ENCODE results near the gene CARMIL1.

Gene CARMIL1

DNA sequence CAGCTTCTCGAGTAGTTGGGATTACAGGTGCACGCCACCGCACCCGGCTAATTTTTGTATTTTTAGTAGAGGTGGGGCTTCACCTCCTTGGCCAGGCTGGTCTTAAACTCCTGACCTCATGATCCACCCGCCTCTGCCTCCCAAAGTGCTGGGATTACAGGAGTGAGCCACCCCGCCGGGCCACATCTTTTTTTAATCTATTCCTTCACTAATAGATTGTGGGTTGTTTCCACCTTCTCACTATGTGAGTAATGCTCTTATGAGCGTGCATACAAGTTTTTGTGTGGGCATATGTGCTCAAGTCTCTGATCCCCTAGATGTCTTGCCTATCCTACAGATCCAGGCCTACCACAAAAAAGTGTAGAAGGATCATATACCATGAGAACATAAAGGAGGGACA, 30.7 kb downstream of the CARMIL1 start:
- DNase-seq (ENCODE audit: low read depth) = no peak

DNA sequence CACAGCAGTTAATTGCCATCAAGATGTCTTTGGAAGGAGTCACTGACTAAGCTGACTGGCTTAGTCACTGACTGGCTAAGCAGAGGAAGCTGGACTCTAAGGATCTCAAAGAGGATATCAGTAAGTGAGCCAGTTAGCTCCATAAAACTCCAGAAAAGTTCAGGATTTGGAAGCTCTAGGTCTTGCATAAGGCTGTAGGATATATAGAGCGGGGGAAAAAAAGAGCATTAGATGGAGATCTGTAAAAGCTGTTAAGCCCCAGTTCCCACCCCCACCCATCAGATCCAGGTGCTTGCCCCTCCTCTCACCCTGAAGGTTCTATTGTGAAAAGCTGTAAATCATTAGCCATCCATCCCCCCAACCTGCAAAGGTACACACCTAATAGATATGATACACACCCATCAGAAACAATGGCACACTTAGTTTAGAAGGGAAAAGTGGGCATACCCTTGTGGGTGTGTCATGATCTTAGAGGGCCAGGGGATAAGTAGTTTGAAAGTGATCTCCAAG, 32.2 kb downstream of the CARMIL1 start:
- DNase-seq (ENCODE audit: low read depth) = peak; percentile 52

DNA sequence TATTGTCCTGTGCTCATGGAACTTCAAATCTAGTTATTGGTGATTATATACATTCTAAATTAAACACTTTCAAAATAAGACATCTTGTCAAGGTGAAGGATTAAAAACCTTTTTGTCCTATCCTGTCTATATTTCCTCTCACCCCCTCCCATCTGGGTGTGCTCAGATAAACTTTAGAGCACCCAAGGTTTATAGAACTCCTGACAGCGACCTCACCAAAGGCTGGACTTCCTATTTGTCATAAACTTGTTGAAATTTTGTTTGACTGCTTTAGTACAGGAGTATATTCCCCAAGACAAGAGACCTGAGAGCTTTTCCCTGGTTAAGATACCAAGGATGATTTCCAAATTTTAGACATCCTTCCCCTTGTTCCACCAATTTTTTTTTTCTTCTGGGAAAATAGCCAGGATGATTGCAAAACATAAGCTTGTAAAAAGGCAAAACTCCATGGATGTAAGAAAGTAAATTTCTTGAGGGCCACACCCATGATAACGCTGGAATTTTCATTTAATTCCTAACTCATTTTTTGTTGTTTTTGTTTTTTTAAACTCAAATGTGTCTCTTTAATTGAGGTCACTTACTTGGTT, 33.0 kb downstream of the CARMIL1 start:
- DNase-seq (ENCODE audit: low read depth) = peak; percentile 5

DNA sequence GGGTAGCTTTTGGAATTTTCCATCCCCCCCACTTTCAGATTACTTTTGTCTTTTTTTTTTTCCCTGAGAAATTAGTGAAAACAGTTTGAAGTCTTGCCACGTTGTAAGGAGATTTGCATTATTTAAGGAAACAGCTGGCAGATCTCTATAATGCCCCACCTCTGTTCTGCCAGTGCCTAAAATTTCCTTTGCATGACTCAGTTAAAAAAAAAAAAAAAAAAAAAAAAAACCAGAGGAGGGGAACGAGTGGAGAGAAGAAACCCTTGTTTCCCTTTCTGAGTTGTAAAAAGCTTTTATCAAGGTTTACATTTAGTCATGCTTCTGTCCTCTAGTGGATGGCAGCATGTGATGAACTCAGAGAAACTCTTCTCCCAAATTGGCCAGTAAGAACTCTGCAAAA, 33.5 kb downstream of the CARMIL1 start:
- DNase-seq (ENCODE audit: low read depth) = peak; percentile 42

DNA sequence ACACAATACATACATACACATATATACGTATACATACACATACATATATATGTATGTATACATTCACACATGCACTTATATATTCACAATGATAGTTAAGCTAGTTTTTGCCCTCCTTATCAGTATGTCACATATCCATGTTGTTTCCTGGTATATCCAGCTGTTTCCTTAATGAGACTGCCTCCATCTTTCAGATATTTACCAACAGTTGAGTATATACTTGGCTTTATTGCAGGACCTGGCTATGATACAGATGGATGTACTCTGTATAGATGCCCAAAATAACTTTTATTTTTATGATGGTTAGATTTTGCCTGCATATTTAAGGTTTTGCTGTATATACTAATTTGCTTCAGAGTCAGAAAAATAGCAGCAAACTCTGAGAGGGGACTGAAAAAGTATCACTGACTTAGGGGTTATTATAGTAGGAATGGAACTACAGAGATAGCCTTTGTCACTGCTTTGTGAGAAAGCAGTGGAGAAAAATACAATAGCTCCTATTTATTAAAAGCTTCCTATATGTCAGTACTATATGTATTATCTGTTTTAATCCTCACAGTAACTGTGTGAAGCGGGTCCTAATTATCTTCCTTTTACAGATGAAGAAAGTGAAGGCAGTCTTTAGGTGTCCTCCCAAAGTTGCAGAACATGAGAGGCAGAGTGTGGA, 35.5 kb downstream of the CARMIL1 start:
- DNase-seq (ENCODE audit: low read depth) = no peak

DNA sequence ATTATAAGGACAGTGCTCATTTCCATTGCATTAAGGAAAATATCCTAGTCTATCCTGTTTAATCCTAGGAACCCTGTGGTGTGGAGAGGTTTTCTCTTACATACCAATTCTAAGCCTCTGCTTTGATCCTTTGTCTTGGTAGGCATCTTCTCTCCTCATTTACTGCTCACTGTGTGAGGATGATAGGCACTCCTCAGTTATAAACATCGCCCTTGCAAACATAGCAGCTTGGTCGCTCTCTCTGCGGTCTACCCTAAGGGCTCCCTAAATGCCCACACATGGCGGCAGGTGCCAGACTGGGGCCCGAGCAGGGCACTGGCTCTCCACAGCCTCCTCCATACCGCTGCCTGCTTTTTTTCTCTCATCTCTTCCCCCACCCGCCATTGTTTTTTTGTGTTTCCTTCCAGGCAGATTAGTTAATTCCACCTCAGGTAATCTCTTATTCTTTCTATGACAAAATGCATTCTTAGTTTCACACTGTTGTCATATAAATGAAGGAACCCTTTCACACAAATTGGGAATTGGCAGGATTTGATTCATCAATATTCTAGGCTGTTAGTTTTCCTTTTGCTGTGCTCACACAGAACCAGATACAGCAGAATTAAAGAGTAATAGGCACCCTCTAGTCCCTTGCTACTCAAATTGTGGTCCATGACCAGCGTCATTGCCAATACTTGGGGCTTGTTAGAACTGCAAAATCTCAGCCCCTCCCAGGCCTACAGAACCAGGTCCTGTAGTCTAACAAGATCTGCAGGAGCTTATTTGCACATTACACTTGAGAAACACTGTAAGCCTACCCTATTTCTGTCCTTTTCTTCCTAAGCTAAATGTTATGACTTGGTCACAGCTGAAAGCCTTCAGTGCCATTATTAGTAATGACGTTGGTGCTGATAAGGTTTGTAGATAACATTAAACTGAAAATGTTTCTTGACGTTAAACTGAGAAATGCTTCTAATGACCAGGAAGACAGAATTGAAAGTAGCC, 36.3 kb downstream of the CARMIL1 start:
- no peak for DNase-seq (ENCODE audit: low read depth)

DNA sequence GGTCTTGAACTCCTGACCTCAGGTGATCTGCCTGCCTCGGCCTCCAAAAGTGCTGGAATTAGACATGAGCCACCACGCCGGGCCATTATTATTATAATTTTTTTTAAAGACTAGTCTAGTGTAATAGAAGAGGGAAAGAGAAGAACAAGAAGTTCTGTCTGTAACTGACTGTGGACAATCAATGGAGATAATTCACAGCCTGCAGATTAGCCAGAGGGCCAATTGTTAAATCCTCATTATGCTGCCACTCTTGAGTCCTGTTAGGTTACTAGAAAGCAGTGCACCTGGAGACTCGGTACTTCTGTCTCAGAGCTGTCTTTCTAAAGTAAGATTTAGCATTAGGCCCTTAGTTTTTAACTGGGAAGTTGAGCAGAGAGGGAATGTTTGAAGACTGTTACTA, 37.5 kb downstream of the CARMIL1 start:
- no peak for DNase-seq (ENCODE audit: low read depth)

DNA sequence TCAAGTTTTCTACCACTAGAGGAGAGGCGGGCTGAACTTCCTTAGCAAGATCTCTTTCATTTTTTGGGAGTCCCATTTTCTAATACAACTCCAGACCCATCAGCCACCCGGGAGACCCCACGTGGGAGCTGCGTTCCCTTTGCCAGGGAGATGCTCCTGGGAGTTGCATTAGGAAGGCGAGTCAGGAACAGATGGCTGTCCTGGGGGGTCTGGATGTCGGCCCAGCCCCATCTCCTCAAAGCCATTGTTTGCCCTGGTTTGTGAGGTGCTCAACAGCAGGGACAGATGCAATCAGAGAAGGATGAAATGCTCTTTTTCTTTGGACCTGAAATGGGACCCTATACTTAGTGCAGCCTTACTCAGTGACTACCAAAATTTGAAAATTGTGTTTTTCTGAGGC, 39.4 kb downstream of the CARMIL1 start:
- DNase-seq (ENCODE audit: low read depth) = no peak

DNA sequence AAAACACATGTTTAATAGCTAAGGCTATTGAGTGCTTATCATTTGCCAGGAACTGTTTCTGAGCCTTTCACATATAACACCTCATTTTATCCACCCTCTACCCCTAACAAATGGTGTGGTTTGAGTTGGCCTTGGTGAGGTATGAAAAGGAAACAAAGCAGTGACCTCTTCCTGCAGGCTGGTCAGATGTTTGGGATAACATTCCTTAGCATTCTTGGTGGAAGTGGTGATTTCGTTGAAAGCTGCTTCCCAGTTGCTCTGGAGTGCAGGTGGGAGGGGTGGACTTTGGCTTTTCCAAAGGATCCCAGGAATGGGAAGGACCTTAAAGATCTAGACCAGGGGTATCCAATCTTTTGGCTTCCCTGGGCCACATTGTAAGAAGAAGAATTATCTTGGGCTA, 41.3 kb downstream of the CARMIL1 start:
- no peak for DNase-seq (ENCODE audit: low read depth)

DNA sequence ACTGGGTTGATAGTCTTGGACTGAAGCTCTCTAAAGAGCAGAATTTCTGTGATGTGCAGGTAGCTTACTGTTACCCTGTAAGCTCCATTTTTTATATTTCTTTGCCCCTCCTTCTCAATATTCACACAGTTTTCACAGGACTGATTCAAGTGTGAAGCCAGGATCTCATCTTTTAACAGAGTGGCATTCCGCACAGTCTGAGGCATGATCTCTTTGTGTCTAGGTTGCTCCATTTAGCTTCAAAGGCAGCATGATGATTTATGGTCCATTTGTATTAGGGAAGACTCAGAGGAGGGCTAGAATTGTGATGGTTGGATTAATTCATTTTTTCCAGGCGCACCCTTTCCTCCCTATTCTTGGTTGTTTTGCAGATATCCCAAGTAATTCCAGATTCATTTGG, 43.5 kb downstream of the CARMIL1 start:
- DNase-seq (ENCODE audit: low read depth) = no peak

DNA sequence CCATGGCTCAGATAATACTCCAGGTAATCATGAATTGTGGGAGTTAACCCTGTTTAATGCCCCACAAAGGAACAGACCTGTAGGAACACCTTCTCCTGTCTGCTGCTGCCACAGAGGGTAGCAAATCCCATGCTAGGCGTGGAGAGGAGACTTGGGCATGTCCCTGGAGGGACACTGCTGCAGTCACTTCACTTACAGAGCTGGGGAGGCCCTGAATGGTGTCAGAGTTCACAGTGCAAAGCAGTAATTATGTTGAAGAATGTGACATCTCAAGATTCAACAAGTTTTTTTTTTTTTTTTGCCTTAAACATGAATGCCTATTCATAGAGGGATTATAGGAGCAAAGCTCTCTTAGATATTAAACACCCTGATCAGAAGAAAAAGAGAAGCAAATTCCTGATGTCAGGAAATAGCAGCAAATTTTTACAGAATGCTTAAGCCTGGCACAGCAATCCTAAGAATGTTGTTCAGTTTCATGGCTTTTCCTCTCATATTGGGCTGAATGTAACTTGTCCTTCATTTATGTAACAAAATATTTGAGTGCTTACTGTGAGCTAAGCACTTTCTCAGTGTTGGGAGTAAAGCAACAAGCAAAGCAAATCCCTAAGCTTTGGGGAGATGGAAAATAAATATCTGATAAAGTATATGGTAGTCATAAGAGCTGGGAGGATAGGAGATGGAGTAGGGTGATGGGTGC, 45.0 kb downstream of the CARMIL1 start:
- DNase-seq (ENCODE audit: low read depth) = no peak

DNA sequence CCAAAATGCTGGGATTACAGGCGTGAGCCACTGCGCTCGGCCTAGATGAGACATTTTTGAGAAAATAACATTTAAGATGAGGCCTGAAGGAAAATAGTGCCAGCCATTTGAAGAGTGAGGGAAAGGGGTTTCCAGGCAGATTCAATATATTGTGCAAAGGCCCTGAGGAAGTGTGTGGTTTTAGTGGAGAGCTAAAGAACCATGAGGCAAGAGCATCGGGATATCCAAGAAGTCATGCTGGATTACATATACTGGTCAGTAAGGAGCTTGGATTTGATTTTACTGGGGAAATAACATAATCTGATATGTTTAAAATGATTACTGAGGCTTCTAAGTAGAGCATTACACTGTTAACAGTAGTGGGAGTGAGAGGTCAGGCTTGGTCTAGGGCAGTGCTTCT, 47.0 kb downstream of the CARMIL1 start:
- DNase-seq (ENCODE audit: low read depth) = no peak

DNA sequence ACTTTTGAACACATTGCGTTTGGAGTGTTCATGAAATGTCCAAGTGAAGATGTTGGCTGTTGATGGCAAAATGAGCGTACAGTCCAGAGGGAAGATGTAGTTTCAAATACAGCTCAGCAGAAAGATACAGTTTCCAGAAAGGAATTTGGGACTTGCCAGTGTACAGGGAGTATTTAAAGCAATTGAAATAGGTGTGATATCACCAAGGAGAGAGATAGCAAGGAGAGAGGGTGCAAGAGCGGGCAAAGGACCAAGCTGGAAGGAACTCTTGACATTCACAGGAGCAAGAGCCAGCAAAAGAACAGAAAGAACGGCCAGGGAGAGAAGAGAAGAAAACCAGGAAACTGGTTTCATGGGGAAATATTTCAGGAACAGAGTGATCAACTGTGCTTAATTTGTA, 47.8 kb downstream of the CARMIL1 start:
- DNase-seq (ENCODE audit: low read depth) = no peak

DNA sequence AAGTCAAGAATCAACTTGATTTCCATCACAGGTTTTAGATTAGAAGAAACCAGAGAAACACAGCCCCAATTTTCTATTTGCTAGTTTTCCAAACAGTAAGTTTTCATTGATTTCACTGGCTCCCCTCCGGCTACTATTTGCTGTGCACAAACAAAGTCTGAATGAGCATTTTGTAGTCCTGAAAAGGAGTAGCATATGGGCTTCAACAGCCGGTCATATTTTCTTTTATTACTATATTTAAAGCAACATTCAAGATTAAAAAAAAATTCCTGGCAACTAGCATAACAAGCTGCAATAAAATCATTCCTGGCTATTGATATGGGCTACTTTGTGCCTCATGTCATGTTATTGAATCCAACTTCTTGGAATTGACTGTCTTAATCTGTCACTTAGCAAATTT, 48.3 kb downstream of the CARMIL1 start:
- DNase-seq (ENCODE audit: low read depth) = no peak

DNA sequence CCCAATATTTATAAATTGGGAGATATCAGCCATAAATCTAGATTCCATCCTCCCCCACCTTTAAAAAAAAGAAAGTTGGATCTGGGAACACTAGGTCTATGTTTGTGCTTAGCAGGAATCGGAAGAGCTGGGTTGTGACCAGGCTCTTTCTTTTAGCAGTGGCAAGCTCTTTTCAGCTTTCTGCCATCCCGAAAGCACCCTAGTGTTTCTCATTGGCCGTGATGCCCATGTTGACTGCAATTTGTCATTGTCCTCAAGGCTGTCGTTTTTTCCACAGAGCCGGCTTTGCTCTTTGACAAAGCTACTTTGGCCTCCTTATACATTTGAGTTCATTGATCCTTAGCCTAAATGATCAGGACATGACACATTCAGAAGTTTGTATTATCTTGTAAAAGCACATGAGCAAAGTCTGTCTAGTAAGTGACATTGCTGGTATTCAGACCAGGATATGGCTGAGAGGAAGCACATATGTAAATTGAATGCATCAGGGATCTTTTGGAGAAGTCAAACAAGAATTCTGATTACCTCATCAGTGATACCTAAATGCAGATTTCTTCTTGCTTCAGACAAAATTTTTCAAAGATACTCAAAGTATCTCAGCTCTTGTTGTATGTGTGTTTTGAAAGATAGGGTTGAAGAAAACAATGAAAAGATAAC, 50.1 kb downstream of the CARMIL1 start:
- no peak for DNase-seq (ENCODE audit: low read depth)

DNA sequence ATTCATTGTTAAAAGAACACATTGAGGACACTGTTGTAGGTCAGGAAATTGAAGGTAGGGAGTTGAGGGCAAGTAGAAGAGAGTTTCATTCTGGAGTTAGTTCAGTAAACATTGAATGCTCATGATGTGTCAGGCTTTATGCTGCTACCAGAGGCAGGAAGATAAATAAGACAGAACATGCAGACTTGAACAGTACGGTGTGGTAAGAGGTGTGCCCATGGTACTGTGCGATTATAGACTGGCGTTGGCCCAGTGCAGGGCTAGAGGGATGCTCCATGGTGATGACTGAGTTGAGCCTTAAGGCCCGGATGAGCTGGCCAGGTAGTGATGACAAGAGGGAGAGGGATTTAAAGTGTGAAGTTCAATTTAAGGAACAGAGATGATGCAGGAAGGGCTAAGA, 50.8 kb downstream of the CARMIL1 start:
- DNase-seq (ENCODE audit: low read depth) = no peak

DNA sequence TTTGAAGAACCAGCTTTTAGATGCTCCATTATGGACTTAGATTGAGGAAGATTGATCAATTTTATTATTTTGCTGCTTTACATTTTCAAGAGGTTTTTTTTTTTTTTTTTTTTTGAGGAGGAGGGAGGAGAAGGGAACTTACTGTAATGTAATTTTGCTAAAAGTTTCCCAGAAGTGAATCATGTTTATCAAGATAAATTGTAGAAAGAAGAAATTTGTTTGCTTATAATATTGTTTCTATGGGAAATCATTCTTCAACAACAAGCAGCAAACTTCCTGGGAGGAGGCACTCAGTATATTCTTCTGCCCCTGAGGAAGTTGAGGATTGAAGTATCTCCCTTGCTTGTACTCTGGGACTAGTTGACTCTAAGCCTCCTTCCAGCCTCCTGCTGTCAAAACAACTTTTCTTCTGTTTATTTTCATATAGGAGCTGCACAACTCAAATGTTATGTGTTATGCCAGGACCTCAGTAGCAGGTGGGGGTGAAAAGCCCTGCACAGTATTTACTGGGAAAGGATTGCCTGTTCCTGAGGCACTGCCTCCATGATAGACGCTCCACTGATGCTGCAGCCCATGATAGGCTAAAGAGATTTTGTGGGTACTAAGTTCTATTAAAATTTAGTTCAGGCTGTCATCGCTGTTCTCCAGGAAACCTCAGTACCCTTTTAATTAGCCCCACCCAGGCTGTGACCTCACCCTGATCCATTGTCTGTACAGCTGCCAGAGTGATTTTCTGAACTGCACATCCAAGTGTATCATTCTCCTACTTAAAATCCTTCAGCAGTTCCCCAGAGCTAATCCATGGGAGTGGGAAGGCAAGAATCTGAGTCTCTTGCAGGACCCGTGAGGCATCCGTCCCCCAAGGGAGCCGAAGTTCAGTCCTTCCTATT, 51.9 kb downstream of the CARMIL1 start:
- DNase-seq (ENCODE audit: low read depth) = no peak

DNA sequence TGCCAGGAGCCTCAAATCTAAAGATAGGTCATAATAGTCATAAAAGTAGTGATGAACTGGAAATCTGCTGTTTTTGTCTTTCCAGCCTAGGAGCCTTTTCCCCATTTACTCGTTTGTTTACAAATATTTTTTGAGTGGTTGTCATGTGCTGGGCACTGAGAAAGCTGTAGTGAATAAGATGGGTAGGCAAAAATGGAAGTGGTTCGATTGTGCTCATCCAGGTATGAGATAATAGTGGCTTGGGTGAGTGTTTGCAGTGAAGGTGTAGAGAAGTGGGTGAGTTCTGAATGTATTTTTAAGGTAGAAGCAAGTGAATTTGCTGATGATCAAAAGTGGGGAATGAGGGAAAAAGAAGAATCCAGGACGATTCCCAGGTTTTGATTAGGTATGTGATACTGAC, 53.0 kb downstream of the CARMIL1 start:
- DNase-seq (ENCODE audit: low read depth) = no peak

DNA sequence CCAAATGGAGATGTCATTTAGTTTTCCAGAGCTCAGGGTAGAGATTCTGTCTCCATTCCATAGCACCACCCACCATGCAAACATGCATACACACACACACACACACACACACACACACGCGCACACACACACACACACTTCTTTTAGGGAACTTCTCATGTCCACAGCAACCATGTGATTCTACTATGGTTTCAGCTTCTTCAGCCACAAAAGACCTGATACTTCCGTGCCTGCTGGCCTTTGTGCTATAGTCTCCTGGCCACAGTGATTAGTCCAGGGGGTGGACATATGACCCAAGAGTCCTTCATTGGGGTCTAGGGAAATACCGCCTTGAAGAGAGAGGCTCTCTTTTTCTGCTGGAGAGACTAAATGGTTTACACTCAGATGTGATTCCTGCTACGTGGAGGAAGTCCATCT, 53.5 kb downstream of the CARMIL1 start:
- no peak for DNase-seq (ENCODE audit: low read depth)

DNA sequence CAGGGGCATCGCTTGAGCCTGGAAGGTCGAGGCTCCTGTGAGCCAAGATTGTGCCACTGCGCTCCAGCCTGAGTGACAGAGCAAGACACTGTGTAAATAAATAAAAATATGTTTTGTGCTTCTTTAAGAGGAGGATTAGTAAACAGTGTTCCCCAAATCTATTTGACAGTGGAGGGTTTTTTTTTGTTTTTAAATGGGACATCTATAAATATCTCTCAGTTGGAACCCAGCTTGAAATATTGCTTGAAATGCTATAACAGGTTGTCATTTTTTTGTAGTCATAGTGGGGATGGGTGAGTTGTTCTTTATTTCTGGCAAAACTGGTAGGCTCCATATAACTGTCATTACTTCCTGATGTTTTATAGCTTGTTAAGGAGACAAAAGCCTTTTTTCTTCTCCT, 54.3 kb downstream of the CARMIL1 start:
- no peak for DNase-seq (ENCODE audit: low read depth)

DNA sequence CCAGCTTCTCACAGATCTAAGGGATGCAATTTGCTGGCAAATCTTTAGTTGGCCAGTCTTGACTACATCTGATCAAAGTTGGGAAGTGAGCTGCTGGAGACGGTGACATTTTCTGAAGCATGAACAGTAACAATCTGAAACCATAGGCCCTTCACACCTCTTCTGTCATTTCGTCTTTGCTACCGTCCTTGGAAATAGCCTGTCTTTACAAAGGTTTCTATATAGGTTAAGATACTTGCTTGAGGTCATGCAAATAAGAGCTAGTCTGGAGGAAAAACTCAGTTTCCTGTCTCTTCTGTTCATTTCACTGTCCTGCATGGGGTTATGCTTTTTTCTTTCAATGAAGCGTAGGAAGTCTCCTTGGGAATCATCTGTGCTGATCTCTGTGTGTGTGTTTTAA, 55.6 kb downstream of the CARMIL1 start:
- DNase-seq (ENCODE audit: low read depth) = no peak

Data from ELR (cell line).